Smooth muscle cell (in vitro differentiated cells): Measurements from ENCODE around the gene LMO7. TPM values are rescaled to one million over a fixed set of nuclear protein-coding genes. Genes with fewer than 3 reads are reported as not detected.

ENCODE experiments used
- DNase-seq: peaks from one replicate; lab custom pipeline; 2025; ENCODE audit not compliant: unreplicated experiment; lab: John Stamatoyannopoulos, UW
- H2AFZ ChIP-seq: fragments of 200-600 bp; sonication (generic); 2 replicates; pipeline ENCODE4 v1.6.0; 2016; ENCODE audit warnings: antibody characterized with exemption, low read depth, mild to moderate bottlenecking
- H3F3A ChIP-seq: fragments of 200-600 bp; sonication (generic); 2 replicates; pipeline ENCODE4 v1.6.0; 2017; ENCODE audit warnings: antibody characterized with exemption, low read depth
- H3K27ac ChIP-seq: fragments of 200-600 bp; sonication (generic); 2 replicates; pipeline ENCODE4 v1.5.1; 2016; ENCODE audit warnings: low read depth, mild to moderate bottlenecking
- H3K27me3 ChIP-seq: fragments of 200-600 bp; sonication (generic); 2 replicates; pipeline ENCODE4 v1.6.1; 2016; ENCODE audit warnings: low read depth, mild to moderate bottlenecking
- H3K36me3 ChIP-seq: fragments of 200-600 bp; sonication (generic); 2 replicates; pipeline ENCODE4 v1.5.1; 2016; ENCODE audit warnings: low read depth
- H3K4me1 ChIP-seq: fragments of 200-600 bp; sonication (generic); 2 replicates; pipeline ENCODE4 v1.5.1; 2016; ENCODE audit warnings: low read depth
- H3K4me2 ChIP-seq: fragments of 200-600 bp; sonication (generic); 2 replicates; pipeline ENCODE4 v1.6.0; 2016; ENCODE audit warnings: mild to moderate bottlenecking
- H3K4me3 ChIP-seq: fragments of 200-600 bp; sonication (generic); 2 replicates; pipeline ENCODE4 v1.5.1; 2016; ENCODE audit warnings: mild to moderate bottlenecking
- H3K79me2 ChIP-seq: fragments of 200-600 bp; sonication (generic); 2 replicates; pipeline ENCODE4 v1.6.0; 2016; ENCODE audit warnings: low read depth, mild to moderate bottlenecking
- H3K9ac ChIP-seq: fragments of 200-600 bp; sonication (generic); 2 replicates; pipeline ENCODE4 v1.6.0; 2016; ENCODE audit warnings: low read depth
- H3K9me3 ChIP-seq: fragments of 200-600 bp; sonication (generic); replicated peaks from 2 replicates; pipeline ENCODE4 v1.5.1; 2016; ENCODE audit warnings: low read depth
- H4K20me1 ChIP-seq: fragments of 200-600 bp; sonication (generic); 2 replicates; pipeline ENCODE4 v1.6.0; 2016; ENCODE audit warnings: low read depth
- CTCF ChIP-seq: fragments of 200-600 bp; sonication (generic); IDR thresholded peaks from 2 replicates; pipeline ENCODE4 v1.5.1; 2017; ENCODE audit warnings: borderline replicate concordance, mild to moderate bottlenecking, antibody characterized with exemption; ENCODE audit not compliant: insufficient read depth, poor library complexity, severe bottlenecking
- WGBS: methylation state at CpG from one replicate; pipeline ENCODE4 v1.1.7; 2016; ENCODE audit warnings: low lambda C conversion rate; 5-methylcytosine and 5-hydroxymethylcytosine counted together
- polyA plus RNA-seq: library from polyadenylated mRNA; unstranded; fragments of >200 nt; fragmentation: Nextera tagmentation; extraction: Ambion mirVana; gene quantifications from 2 replicates; pipeline ENCODE4 v1.2.1, GENCODE V29; 2016
- total RNA-seq: library from RNA; depleted of rRNA; stranded (reverse); fragments of >200 nt; gene quantifications from 2 replicates; pipeline ENCODE4 v1.2.3, GENCODE V29; 2014

Gene LMO7
- total and polyA plus RNA-seq, 2 experiments from 2014 or later = 157 to 213 TPM

GRCh38 chr13:75881109-75881775 is 245.1 kb downstream of the LMO7 start:
- H4K20me1 ChIP-seq = no peaks in the 10 kb centered on the region
- TF ChIP-seq CTCF = no peak
- H2AFZ ChIP-seq = no peak overlapping the region
- H3K79me2 ChIP-seq = no peaks in the 10 kb centered on the region
- 59% methylated on average over 4 of the region's 4 CpGs for WGBS
- H3F3A ChIP-seq = no peaks in the 10 kb centered on the region
- no peak for DNase-seq
- no peaks in the 10 kb centered on the region for H3K36me3 ChIP-seq
- H3K27me3 ChIP-seq = no peaks in the 10 kb centered on the region
- H3K4me3 ChIP-seq = no peak overlapping the region
- peaks cover 10% of the 10 kb centered on the region for H3K4me1 ChIP-seq
- H3K4me2 ChIP-seq = no peak overlapping the region
- no peak overlapping the region for H3K9ac ChIP-seq
- H3K27ac ChIP-seq = no peak overlapping the region
- no peaks in the 10 kb centered on the region for H3K9me3 ChIP-seq

DNA sequence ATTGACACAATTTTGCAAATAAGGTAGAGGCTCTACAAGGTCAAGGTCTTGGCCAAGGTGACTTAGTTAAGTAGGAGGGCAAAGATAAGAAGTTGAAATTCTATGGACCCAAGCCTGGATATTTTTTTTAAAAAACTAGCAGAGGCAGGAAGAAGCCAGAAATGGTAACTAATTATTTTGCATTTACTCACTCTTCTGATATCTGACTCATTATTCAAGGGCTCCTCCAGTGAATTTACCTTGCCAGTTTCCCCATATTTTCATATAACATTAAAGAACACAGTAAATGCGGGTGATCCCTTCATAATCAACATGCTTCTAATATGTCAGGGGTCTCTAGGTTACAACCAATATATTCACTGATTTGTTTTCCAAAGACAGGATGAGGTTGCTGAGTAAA is 246.1 kb downstream of the LMO7 start:
- Histone ChIP-seq H2AFZ (no peak overlapping the region), H3F3A (no peaks in the 10 kb centered on the region), H3K27ac (no peak overlapping the region), H3K9ac (no peak overlapping the region), H4K20me1 (no peaks in the 10 kb centered on the region), H3K4me2 (no peak overlapping the region), H3K36me3 (no peaks in the 10 kb centered on the region), H3K4me1 (peaks cover 3% of the 10 kb centered on the region), H3K27me3 (no peaks in the 10 kb centered on the region), H3K4me3 (no peak overlapping the region), H3K9me3 (no peaks in the 10 kb centered on the region), H3K79me2 (no peaks in the 10 kb centered on the region)
- WGBS = 91% methylated on average over 1 of the region's 1 CpG
- no peak for TF ChIP-seq CTCF
- DNase-seq = no peak

- Histone ChIP-seq H3K79me2 (no peaks in the 10 kb centered on the region), H4K20me1 (no peaks in the 10 kb centered on the region), H3K4me3 (no peak overlapping the region), H3K36me3 (no peaks in the 10 kb centered on the region), H2AFZ (no peak overlapping the region), H3F3A (no peaks in the 10 kb centered on the region), H3K9me3 (no peaks in the 10 kb centered on the region), H3K4me2 (no peak overlapping the region), H3K27ac (no peak overlapping the region), H3K9ac (no peak overlapping the region), H3K4me1 (peaks cover 8% of the 10 kb centered on the region), H3K27me3 (no peaks in the 10 kb centered on the region)
- DNase-seq = no peak
- no peak for TF ChIP-seq CTCF
Observed at GRCh38 chr13:75889427-75889826, 253.3 kb downstream of the LMO7 start.

DNA sequence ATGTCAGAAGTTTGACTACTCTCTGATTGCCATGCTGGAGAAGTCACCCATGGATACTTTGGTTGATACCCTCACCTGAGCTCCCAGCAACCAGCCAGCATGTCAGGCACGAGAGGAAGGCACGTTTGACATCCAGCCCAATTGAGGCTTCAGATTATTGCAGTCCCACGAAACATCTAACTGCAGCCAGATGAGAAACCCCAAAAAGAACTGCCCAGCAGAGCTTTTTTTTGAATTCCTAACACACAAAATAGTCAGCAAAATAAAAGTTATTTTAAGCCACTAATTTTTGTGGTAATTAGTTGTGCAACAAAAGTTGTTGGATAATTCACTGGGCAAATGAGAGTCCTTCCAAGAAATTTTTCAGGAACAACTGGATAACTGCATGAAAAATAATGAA is 259.0 kb downstream of the LMO7 start:
- Histone ChIP-seq H3K9ac (no peak overlapping the region), H3K9me3 (no peaks in the 10 kb centered on the region), H2AFZ (no peak overlapping the region), H3K4me3 (no peak overlapping the region), H3F3A (no peaks in the 10 kb centered on the region), H3K4me2 (no peak overlapping the region), H3K36me3 (no peaks in the 10 kb centered on the region), H3K79me2 (no peaks in the 10 kb centered on the region), H3K4me1 (no peaks in the 10 kb centered on the region), H4K20me1 (no peaks in the 10 kb centered on the region), H3K27ac (no peak overlapping the region), H3K27me3 (no peaks in the 10 kb centered on the region)
- TF ChIP-seq CTCF = no peak
- no peak for DNase-seq
- 71% methylated on average over 3 of the region's 3 CpGs for WGBS
